ENCODE measurements around the gene NDUFB10.

- no peak for TF ChIP-seq YY1 (IDR thresholded peaks at IDR 0.05; ENCODE audit: insufficient read depth, insufficient read length)
- no peak for TF ChIP-seq ZNF274 (IDR thresholded peaks at IDR 0.05; ENCODE audit: low read depth, low read length)
- TF ChIP-seq SUZ12 (IDR thresholded peaks at IDR 0.05; ENCODE audit: extremely low read depth, insufficient read depth, insufficient read length): no peak
These were observed 45.8 kb upstream of the NDUFB10 start for GRCh38 chr16:1913327-1914083.

Measured in NT2/D1 (cell line).